GM21528 (cell line): ENCODE results near the gene SLC25A41.
"Not testable (repeated sequence)": the region's sequence is repeated elsewhere in the genome, so short reads cannot be mapped to it uniquely, and the experiment has no call there.

Source experiments
- ATAC-seq: cut with Tn5 transposase; IDR thresholded peaks from one replicate; pipeline ENCODE4 v1.9.1; 2021; ENCODE audit warnings: mild to moderate bottlenecking, moderate library complexity; ENCODE audit not compliant: unreplicated experiment, low FRiP score

SLC25A41 gene

DNA sequence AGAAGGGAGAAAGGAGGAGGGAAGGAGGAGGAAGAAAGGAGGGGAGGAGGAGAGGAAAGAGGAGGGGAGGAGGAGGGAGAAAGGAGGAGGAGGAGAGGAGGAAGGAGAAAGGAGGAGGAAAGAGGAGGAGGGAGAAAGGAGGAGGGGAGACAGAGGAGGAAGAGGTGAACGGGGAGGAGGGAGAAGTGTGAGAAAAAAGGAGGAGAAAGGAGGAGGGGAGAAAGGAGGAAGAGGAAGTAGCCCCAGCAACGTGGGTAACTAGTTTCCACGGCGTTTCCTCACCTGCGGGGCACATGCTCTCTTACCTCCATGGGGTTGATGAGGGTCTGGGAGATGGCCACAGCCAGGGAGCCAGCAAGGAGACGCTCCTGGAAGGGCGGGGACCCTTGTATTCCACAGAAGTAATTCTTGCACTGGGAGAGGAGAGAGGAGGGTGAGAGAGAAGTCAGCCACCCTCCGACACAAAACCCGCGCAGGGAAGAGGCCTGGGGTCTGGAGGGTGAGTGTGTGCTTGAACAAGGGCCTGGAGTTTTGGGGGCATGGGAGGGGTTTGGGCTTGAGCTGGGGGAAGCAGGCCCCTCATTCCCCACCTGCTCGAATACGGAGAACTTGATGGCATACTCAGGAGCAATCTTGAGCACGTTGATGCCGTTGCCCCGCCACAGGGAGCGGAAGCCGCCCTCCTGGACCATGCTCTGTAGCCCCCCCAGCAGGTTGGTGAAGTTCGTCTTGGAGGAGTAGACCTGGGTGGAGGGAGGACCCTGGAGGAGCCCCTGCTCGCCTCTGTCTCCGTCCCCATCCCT lies 3.9 kb downstream of the SLC25A41 start:
- no peak for ATAC-seq

DNA sequence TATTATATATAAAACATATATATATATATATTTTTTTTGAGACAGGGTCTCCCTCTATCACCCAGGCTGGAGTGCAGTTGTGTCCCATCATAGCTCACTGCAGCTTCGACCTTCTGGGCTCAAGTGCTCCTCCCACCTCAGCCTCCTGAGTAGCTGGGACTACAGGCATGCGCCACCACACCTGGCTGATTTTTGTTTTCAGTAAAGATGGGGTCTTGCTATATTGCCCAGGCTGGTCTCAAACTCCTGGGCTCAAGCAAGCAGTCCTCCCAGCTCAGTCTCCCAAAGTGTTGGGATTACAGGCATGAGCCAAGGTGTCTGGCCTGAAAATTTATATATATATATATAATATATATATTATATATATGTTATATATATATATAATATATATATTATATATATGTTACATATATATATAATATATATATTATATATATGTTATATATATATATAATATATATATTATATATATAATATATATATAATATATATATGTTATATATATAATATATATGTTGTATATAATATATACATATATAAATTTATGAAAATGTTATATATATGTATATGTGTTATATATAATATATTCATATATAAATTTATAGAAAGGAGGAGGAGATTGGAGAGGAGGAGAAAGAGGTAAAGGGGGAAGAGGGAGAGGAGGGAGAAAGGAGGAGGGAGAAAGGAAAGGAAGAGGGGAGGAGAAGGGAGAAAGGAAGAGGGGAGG lies 4.7 kb downstream of the SLC25A41 start:
- not testable (repeated sequence) for ATAC-seq

- no peak for ATAC-seq
Observed at GRCh38 chr19:6427131-6427530, 6.4 kb downstream of the SLC25A41 start.

- no peak for ATAC-seq
Observed at GRCh38 chr19:6425732-6426620, 7.6 kb downstream of the SLC25A41 start.

GRCh38 chr19:6424939-6425731 lies 8.4 kb downstream of the SLC25A41 start:
- ATAC-seq = peak; percentile 88

- no peak for ATAC-seq
Observed at GRCh38 chr19:6424195-6424938, 9.2 kb downstream of the SLC25A41 start, which contains the start of gene KHSRP. Gene KHSRP (minus strand): TSS chr19:6424811. CDS start chr19:6424701, 110 bp downstream.

DNA sequence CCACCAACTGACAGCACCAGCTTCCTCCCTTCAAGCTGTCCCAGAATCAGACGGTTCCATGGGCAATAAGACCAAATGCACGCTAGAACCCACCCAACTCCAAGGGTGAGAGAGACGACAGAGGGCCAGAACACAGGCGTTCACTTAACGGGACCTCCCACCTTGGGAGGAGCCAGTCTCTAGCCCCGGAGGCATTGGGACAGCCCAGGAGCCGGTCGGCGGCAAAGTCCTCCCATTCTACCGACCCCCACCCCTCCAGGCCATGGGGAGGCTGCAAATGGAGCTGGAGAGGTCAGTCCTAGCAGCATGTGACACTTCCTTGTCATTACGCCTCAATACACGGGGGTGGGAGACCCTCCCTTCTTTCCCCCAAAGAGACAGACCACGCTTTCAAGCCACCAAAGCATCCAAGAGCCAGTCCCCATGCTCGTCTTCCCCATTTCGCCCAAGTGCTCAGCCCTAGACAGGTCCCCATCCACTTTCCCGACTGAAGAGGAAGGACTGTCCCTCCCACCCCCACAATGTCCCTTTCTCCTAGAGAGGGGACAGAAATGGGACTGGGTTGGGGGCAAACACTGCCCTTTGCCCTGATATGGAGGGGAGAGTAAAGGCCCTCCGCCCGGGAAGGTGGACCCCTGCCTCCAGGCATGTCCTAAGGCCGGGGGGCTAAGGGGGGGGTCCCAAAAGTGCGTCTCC lies 9.9 kb downstream of the SLC25A41 start:
- no peak for ATAC-seq

DNA sequence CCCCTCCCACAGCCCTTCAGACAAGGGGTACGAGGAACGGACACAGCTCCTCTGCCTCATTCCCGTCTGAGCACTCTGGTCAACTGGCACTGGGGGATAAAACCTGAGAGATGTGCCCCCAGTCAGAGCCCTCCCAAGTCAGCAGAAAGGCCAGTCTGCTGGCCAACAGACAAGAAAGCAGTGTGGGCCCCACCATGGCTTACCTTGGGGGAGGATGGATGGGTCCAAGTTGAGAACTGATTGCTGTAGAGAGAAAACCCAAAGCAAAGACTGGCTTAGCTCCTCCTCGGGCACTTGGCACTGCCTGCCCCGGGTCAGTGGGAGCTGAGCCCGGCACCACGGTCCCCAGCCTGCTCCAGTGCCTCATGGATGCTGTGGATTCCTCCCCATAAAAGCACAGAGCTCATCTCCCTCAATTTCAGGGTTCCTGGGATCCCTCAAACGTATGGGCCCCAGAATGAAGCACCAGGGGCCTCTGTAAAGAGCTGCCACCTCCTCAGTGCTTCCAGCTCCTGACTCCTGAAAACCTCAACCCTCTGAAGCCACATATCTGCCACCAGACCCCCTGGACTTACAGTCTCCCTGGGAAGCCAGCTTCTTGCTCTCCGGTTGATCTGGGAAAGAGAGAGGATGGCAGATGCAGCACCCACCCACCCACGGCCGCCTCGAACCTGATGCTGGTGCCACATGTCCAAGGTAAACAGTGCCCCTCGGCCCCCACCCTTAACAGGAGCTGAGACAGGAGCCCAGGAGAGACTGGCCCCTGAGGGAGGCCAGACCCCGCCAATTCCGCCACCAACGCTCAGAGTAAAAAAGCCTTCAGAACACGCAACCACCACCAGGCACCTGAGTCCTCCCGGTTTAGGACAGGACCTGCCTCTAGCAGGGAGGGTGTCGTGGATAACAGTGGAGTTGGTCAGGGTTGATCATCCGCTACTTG lies 12.2 kb downstream of the SLC25A41 start:
- no peak for ATAC-seq

DNA sequence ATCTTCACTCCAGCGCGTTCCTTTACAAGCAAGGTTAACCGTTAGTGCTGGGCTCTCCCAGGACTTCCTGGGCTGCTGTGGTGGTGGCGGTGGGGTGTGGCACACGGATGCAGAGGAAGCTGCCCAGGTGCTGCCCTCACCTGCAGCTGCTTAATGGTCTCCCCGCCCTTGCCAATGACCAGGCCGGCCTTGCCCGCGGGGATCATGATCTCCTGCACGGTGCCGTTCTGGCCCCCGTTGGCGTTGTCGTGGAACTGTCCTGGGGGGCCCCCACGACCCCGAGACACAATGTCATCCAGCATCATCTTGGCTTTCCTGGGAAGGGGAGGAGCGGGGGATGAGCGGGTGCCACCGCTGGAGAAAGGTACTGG lies 15.0 kb downstream of the SLC25A41 start:
- ATAC-seq = no peak

- no peak for ATAC-seq
Observed at GRCh38 chr19:6417713-6418561, 15.6 kb downstream of the SLC25A41 start.

DNA sequence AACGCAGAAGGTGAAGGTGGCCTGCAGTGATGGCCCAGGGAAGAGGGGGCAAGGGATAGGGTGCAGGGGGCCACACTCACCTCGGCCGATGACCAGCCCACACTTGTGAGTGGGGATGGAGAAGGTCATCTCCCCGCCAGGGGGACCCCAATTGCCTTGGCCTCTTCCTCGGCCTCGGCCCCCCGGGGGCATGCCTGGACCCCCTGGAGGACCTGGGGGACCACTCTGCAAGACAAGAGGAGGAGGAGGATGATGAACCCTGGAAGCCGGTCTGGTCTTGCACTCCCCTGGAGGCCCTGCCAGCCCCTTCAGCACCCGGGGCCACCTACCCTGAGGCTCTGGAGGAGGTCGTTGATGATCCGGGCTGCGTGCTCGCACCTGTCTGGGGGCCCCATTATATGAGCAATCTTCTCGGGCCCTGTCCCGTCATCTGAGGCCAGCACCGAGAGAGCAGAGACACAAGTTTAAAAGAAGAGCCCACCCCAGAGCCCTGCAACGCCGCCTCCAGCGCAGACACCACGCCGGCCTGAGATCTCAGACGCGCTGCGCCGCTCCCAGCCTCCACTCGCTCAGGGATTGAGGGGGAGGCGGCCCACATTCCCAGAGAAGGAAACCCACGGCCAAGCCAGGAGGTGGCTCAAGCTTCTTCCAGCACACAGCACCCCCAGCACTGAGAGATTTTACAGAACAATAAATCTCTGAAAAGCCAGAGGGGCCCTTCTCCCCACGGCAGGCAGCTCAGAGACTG lies 16.7 kb downstream of the SLC25A41 start:
- ATAC-seq = no peak

GRCh38 chr19:6415591-6416190 lies 17.9 kb downstream of the SLC25A41 start:
- no peak for ATAC-seq

DNA sequence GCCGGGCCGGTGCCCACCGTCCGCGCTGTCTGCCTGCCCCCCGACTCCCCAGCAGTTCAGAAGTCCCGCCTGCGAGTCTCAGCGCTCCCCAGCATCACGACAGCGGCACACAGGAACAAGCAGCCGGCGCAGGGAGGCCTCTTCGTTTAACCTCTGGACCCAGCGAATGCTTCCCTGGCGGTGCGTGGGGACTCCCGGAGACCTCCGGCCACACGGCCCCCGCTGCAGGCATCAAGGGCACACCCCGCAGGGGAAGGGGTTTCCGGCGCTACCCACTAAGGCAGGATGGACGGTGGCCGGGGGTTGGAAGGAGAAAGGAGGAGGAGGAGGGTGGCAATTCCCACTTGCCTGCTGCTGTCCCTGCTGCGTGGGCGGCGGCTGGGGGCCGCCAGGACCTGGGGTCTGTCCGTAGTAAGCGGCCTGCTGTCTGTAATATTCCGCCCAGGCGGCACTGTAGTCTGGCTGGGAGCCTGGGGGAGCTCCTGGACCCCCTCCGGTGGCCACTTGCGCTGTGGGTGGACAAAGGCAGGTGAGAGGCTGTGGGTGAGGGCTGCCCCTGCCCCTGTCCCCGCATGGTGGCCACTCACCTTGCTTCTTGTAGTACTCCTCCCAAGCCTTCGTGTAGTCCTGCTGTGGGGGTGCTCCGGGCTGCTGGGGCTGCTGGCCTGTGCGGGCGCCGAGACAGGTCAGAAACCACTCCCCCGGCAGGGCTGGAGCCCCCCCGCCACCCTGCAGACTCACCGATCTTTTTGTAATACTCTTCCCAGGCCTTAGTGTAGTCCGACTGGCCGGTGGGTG lies 18.6 kb downstream of the SLC25A41 start:
- ATAC-seq = no peak

- ATAC-seq = no peak
Observed at GRCh38 chr19:6413721-6414643, 19.6 kb downstream of the SLC25A41 start.
